ENCODE results near the gene SMURF1.
"Not testable (repeated sequence)": the region's sequence is repeated elsewhere in the genome, so short reads cannot be mapped to it uniquely, and the experiment has no call there.

The SMURF1 gene

GRCh38 chr7:99165816-99166215 is 21.9 kb upstream of the SMURF1 start:
- Mint-ChIP-seq H3K4me1 (peaks cover 2% of the 10 kb centered on the region), H3K36me3 (no peaks in the 10 kb centered on the region), H3K9me3 (peaks cover 1% of the 10 kb centered on the region), H3K4me3 (no peak overlapping the region), H3K27ac (no peak overlapping the region), H3K27me3 (peaks cover 8% of the 10 kb centered on the region)
- no peak for DNase-seq (ENCODE audit: low spot score in 2 of 2)
- no peak for ATAC-seq (ENCODE audit: low read depth)

- not testable (repeated sequence) for H3K4me1 Mint-ChIP-seq; H3K36me3 Mint-ChIP-seq; DNase-seq (ENCODE audit: low spot score in 2 of 2); H3K27ac Mint-ChIP-seq; H3K4me3 Mint-ChIP-seq; H3K9me3 Mint-ChIP-seq; ATAC-seq (ENCODE audit: low read depth)
- H3K27me3 Mint-ChIP-seq, result peaks cover 15% of the 10 kb centered on the region
Observed at GRCh38 chr7:99163669-99164068, 19.8 kb upstream of the SMURF1 start.

GRCh38 chr7:99156649-99157048 is 12.7 kb upstream of the SMURF1 start:
- H3K27ac Mint-ChIP-seq, result no peak overlapping the region
- H3K36me3 Mint-ChIP-seq, result no peaks in the 10 kb centered on the region
- no peaks in the 10 kb centered on the region for H3K9me3 Mint-ChIP-seq
- H3K4me1 Mint-ChIP-seq, result peaks cover 4% of the 10 kb centered on the region
- peaks cover 8% of the 10 kb centered on the region for H3K27me3 Mint-ChIP-seq
- no peak overlapping the region for H3K4me3 Mint-ChIP-seq
- DNase-seq (ENCODE audit: low spot score in 2 of 2) (no peak), ATAC-seq (ENCODE audit: low read depth) (no peak)

GRCh38 chr7:99155211-99155610 is 11.3 kb upstream of the SMURF1 start:
- no peak for ATAC-seq (ENCODE audit: low read depth)
- H3K27me3 Mint-ChIP-seq, result peaks cover 4% of the 10 kb centered on the region
- H3K9me3 Mint-ChIP-seq, result no peaks in the 10 kb centered on the region
- DNase-seq (ENCODE audit: low spot score in 2 of 2), result no peak
- H3K36me3 Mint-ChIP-seq, result no peaks in the 10 kb centered on the region
- no peak overlapping the region for H3K27ac Mint-ChIP-seq
- H3K4me3 Mint-ChIP-seq, result no peak overlapping the region
- H3K4me1 Mint-ChIP-seq, result peaks cover 4% of the 10 kb centered on the region

- no peak overlapping the region for H3K4me3 Mint-ChIP-seq
Observed at GRCh38 chr7:99146979-99147378, 3.1 kb upstream of the SMURF1 start.

GRCh38 chr7:99143521-99143852 is 421 bp downstream of the SMURF1 start:
- peak overlapping the region; percentile 83 for H3K27ac Mint-ChIP-seq
- ATAC-seq (ENCODE audit: low read depth) (no peak), DNase-seq (ENCODE audit: low spot score in 2 of 2) (no peak)
- peak overlapping the region; percentile 93 for H3K4me3 Mint-ChIP-seq
- H3K9me3 Mint-ChIP-seq, result peaks cover 3% of the 10 kb centered on the region
- peaks cover 9% of the 10 kb centered on the region for H3K36me3 Mint-ChIP-seq
- peaks cover 5% of the 10 kb centered on the region for H3K27me3 Mint-ChIP-seq
- H3K4me1 Mint-ChIP-seq, result peaks cover 32% of the 10 kb centered on the region

More at GRCh38 chr7:99146979-99147378, 3.1 kb upstream of the SMURF1 start:
- Mint-ChIP-seq H3K27me3 (peaks cover 7% of the 10 kb centered on the region), H3K4me1 (peaks cover 17% of the 10 kb centered on the region), H3K36me3 (peaks cover 8% of the 10 kb centered on the region), H3K27ac (no peak overlapping the region), H3K9me3 (peaks cover 3% of the 10 kb centered on the region)
- no peak for DNase-seq (ENCODE audit: low spot score in 2 of 2)
- ATAC-seq (ENCODE audit: low read depth), result no peak

- Mint-ChIP-seq H3K36me3 (peaks cover 9% of the 10 kb centered on the region), H3K4me1 (peaks cover 34% of the 10 kb centered on the region), H3K9me3 (peaks cover 3% of the 10 kb centered on the region), H3K4me3 (peak overlapping the region; percentile 93), H3K27me3 (peaks cover 4% of the 10 kb centered on the region), H3K27ac (peak overlapping the region; percentile 83)
- peak; percentile 65 for ATAC-seq (ENCODE audit: low read depth)
- peak; percentile 88 to 89 for DNase-seq (ENCODE audit: low spot score in 2 of 2)
Observed at GRCh38 chr7:99142727-99143520, 984 bp downstream of the SMURF1 start.

GRCh38 chr7:99141841-99142726 is 1.8 kb downstream of the SMURF1 start:
- peak overlapping the region; percentile 93 for H3K4me3 Mint-ChIP-seq
- H3K4me1 Mint-ChIP-seq, result peaks cover 38% of the 10 kb centered on the region
- peaks cover 3% of the 10 kb centered on the region for H3K9me3 Mint-ChIP-seq
- peak; percentile 19 to 38 for DNase-seq (ENCODE audit: low spot score in 2 of 2)
- H3K27me3 Mint-ChIP-seq, result peaks cover 3% of the 10 kb centered on the region
- H3K36me3 Mint-ChIP-seq, result peaks cover 9% of the 10 kb centered on the region
- H3K27ac Mint-ChIP-seq, result peak overlapping the region; percentile 83
- peak; percentile 16 for ATAC-seq (ENCODE audit: low read depth)

GRCh38 chr7:99141334-99141733 is 2.6 kb downstream of the SMURF1 start:
- ATAC-seq (ENCODE audit: low read depth), result no peak
- Mint-ChIP-seq H3K27ac (no peak overlapping the region), H3K4me1 (peaks cover 38% of the 10 kb centered on the region)

GRCh38 chr7:99140813-99141212 is 3.1 kb downstream of the SMURF1 start:
- Mint-ChIP-seq H3K27me3 (no peaks in the 10 kb centered on the region), H3K36me3 (peaks cover 9% of the 10 kb centered on the region), H3K9me3 (peaks cover 3% of the 10 kb centered on the region), H3K27ac (no peak overlapping the region), H3K4me1 (peaks cover 38% of the 10 kb centered on the region), H3K4me3 (no peak overlapping the region)
- ATAC-seq (ENCODE audit: low read depth) (no peak), DNase-seq (ENCODE audit: low spot score in 2 of 2) (no peak)

More at GRCh38 chr7:99141334-99141733, 2.6 kb downstream of the SMURF1 start:
- Mint-ChIP-seq H3K36me3 (peaks cover 9% of the 10 kb centered on the region), H3K27me3 (no peaks in the 10 kb centered on the region), H3K4me3 (no peak overlapping the region), H3K9me3 (peaks cover 3% of the 10 kb centered on the region)
- DNase-seq (ENCODE audit: low spot score in 2 of 2), result no peak

- H3K4me1 Mint-ChIP-seq, result peaks cover 41% of the 10 kb centered on the region
- ATAC-seq (ENCODE audit: low read depth), result no peak
Observed at GRCh38 chr7:99139036-99139435, 4.9 kb downstream of the SMURF1 start.

GRCh38 chr7:99137411-99138180 is 6.3 kb downstream of the SMURF1 start:
- peaks cover 43% of the 10 kb centered on the region for H3K4me1 Mint-ChIP-seq
- H3K4me3 Mint-ChIP-seq, result no peak overlapping the region
- H3K9me3 Mint-ChIP-seq, result peaks cover 3% of the 10 kb centered on the region
- no peak overlapping the region for H3K27ac Mint-ChIP-seq
- no peaks in the 10 kb centered on the region for H3K27me3 Mint-ChIP-seq
- ATAC-seq (ENCODE audit: low read depth) (no peak), DNase-seq (ENCODE audit: low spot score in 2 of 2) (no peak)
- peaks cover 4% of the 10 kb centered on the region for H3K36me3 Mint-ChIP-seq

More at GRCh38 chr7:99139036-99139435, 4.9 kb downstream of the SMURF1 start:
- H3K27ac Mint-ChIP-seq, result no peak overlapping the region
- DNase-seq (ENCODE audit: low spot score in 2 of 2), result no peak
- H3K36me3 Mint-ChIP-seq, result peaks cover 9% of the 10 kb centered on the region
- H3K4me3 Mint-ChIP-seq, result no peak overlapping the region
- H3K27me3 Mint-ChIP-seq, result no peaks in the 10 kb centered on the region
- H3K9me3 Mint-ChIP-seq, result peaks cover 3% of the 10 kb centered on the region

GRCh38 chr7:99135938-99136337 is 8.0 kb downstream of the SMURF1 start:
- DNase-seq (ENCODE audit: low spot score in 2 of 2), result no peak
- peaks cover 38% of the 10 kb centered on the region for H3K4me1 Mint-ChIP-seq
- no peaks in the 10 kb centered on the region for H3K9me3 Mint-ChIP-seq
- H3K27ac Mint-ChIP-seq, result no peak overlapping the region
- no peak overlapping the region for H3K4me3 Mint-ChIP-seq
- ATAC-seq (ENCODE audit: low read depth), result no peak
- no peaks in the 10 kb centered on the region for H3K27me3 Mint-ChIP-seq
- peaks cover 2% of the 10 kb centered on the region for H3K36me3 Mint-ChIP-seq

All from memory B cell (primary cell).